Activated CD8-positive, alpha-beta T cell treated with anti-CD3 and anti-CD28 coated beads for 36 hours (primary cell): ENCODE results near the gene C16orf74. TPM values are rescaled to one million over a fixed set of nuclear protein-coding genes. Genes with fewer than 3 reads are reported as not detected.

Experiments
- ATAC-seq: fragments of 200-7000 bp; cut with Tn5 transposase; one replicate; pipeline ENCODE4 v1.10.0; 2021; ENCODE audit warnings: mild to moderate bottlenecking, moderate library complexity
- CTCF ChIA-PET: fragments of 350-600 bp; sonication (Branson Sonifier 250); formaldehyde crosslinking; loops from one replicate; lab custom pipeline; 2021; ENCODE audit warnings: antibody characterized with exemption; lab: Charles Lee
- POLR2A ChIA-PET: fragments of 350-600 bp; sonication (Branson Sonifier 250); formaldehyde crosslinking; loops from one replicate; lab custom pipeline; 2021; ENCODE audit warnings: antibody characterized with exemption; lab: Charles Lee
- DNase-seq: peaks from one replicate; pipeline ENCODE4 v3.0.0-alpha.2; 2020
- H3K27ac Mint-ChIP-seq: one replicate; pipeline ENCODE4 v1.8.0; 2021; ENCODE audit warnings: mild to moderate bottlenecking, mixed read lengths
- H3K27me3 Mint-ChIP-seq: one replicate; pipeline ENCODE4 v1.8.0; 2021; ENCODE audit warnings: mixed read lengths
- H3K36me3 Mint-ChIP-seq: one replicate; pipeline ENCODE4 v1.8.0; 2021; ENCODE audit warnings: low read depth, mixed read lengths
- H3K4me1 Mint-ChIP-seq: one replicate; pipeline ENCODE4 v1.8.0; 2021; ENCODE audit warnings: low read depth, mixed read lengths
- H3K4me3 Mint-ChIP-seq: one replicate; pipeline ENCODE4 v1.8.0; 2021; ENCODE audit warnings: mild to moderate bottlenecking, moderate library complexity, mixed read lengths
- H3K9me3 Mint-ChIP-seq: one replicate; pipeline ENCODE4 v1.8.0; 2021; ENCODE audit warnings: mixed read lengths
- CTCF ChIP-seq: fragments of 200-600 bp; IDR thresholded peaks from one replicate; pipeline ENCODE4 v1.8.0; 2022; ENCODE audit warnings: antibody characterized with exemption, mild to moderate bottlenecking
- intact Hi-C: fragments of 100-400 bp; cut with micrococcal nuclease; formaldehyde crosslinking; loops from one replicate; pipeline ENCODE4 v1.10.0; 2022
- total RNA-seq, 2 experiments: library from RNA; stranded (reverse); gene quantifications; one replicate each; pipeline ENCODE4 v1.2.3, GENCODE V29; 2021

C16orf74 gene
- total RNA-seq, 2 experiments from 2014 or later: 1.1 to 1.4 TPM

- H3K4me1 Mint-ChIP-seq: no peaks in the 10 kb centered on the region
- ATAC-seq (no peak), DNase-seq (no peak)
- H3K27me3 Mint-ChIP-seq: no peaks in the 10 kb centered on the region
- intact Hi-C loops: no loop called here
- ChIA-PET CTCF (interaction anchor here (1.2 kb wide), 1 partner anchor 11 kb away, joined by 3 read pairs; no protein-coding TSS in a partner anchor), POLR2A (interaction anchor here (1.5 kb wide), 1 partner anchor 25 kb away, joined by 3 read pairs; no protein-coding TSS in a partner anchor)
- H3K36me3 Mint-ChIP-seq: peaks cover 39% of the 10 kb centered on the region
- no peak overlapping the region for H3K4me3 Mint-ChIP-seq
- no peak overlapping the region for H3K27ac Mint-ChIP-seq
- TF ChIP-seq CTCF: no peak
- no peaks in the 10 kb centered on the region for H3K9me3 Mint-ChIP-seq
Measured at GRCh38 chr16:85667261-85667660, 83.6 kb downstream of the C16orf74 start.

GRCh38 chr16:85665929-85666328 lies 85.0 kb downstream of the C16orf74 start:
- DNase-seq (no peak), ATAC-seq (no peak)
- Mint-ChIP-seq H3K4me3 (no peak overlapping the region), H3K4me1 (no peaks in the 10 kb centered on the region), H3K36me3 (peaks cover 32% of the 10 kb centered on the region), H3K27me3 (no peaks in the 10 kb centered on the region), H3K9me3 (no peaks in the 10 kb centered on the region), H3K27ac (no peak overlapping the region)
- POLR2A ChIA-PET: no interaction called here
- TF ChIP-seq CTCF: no peak
- intact Hi-C loops: no loop called here
- CTCF ChIA-PET: no interaction called here

GRCh38 chr16:85665373-85665740 lies 85.5 kb downstream of the C16orf74 start:
- H3K4me3 Mint-ChIP-seq: no peak overlapping the region
- H3K27me3 Mint-ChIP-seq: no peaks in the 10 kb centered on the region
- TF ChIP-seq CTCF: no peak
- H3K27ac Mint-ChIP-seq: no peak overlapping the region
- no peaks in the 10 kb centered on the region for H3K4me1 Mint-ChIP-seq
- POLR2A ChIA-PET: no interaction called here
- DNase-seq: no peak
- CTCF ChIA-PET: no interaction called here
- no peaks in the 10 kb centered on the region for H3K9me3 Mint-ChIP-seq
- peaks cover 29% of the 10 kb centered on the region for H3K36me3 Mint-ChIP-seq
- no peak for ATAC-seq
- intact Hi-C loops: no loop called here

DNA sequence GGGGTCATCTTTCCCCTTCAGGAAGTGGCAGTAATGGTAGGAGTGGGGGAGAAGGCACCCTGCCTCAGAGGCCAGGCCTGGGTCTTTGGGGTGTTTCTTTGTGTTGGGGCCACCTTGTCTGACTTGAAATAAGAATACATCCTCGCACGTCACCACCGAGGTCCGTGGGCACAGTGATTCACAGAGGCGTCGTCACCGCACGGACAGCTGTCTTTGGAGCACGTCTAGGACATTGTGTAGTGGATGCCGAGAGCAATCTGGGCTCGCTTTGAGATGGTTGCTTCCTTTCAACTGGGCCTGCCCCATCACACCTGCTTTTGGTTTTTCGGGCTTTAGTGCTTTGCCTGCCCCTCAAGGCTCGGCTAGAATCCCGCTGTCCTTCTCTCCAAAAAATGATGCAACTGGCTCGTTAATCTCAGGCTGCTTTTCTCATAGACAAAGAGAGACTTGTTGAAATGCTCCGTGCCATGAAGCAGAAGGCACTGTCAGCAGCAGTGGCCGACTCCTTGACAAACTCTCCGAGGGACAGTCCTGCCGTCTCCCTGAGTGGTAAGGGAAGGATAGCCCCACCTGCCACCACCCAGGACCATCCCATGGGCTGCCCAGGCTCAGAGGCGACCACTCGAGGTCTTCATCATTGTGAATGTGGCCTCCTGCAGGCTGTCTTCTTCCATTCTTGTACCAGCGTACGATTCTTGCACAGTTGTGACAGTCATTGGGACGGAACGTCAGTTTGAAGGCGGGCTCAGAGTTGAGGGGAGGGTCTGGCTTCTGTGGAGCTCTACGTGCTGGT lies 86.1 kb downstream of the C16orf74 start:
- intact Hi-C loops: no loop called here
- Mint-ChIP-seq H3K4me3 (no peak overlapping the region), H3K9me3 (no peaks in the 10 kb centered on the region), H3K27me3 (no peaks in the 10 kb centered on the region), H3K4me1 (no peaks in the 10 kb centered on the region), H3K27ac (no peak overlapping the region), H3K36me3 (peaks cover 25% of the 10 kb centered on the region)
- ChIA-PET CTCF (no interaction called here), POLR2A (no interaction called here)
- no peak for ATAC-seq
- no peak for DNase-seq
- TF ChIP-seq CTCF: no peak

- Mint-ChIP-seq H3K27ac (no peak overlapping the region), H3K36me3 (peaks cover 26% of the 10 kb centered on the region), H3K4me3 (no peak overlapping the region), H3K9me3 (no peaks in the 10 kb centered on the region), H3K27me3 (no peaks in the 10 kb centered on the region), H3K4me1 (no peaks in the 10 kb centered on the region)
- ChIA-PET CTCF (no interaction called here), POLR2A (no interaction called here)
- DNase-seq: no peak
- ATAC-seq: no peak
- no peak for TF ChIP-seq CTCF
- intact Hi-C loops: no loop called here
Measured at GRCh38 chr16:85663891-85664321, 87.0 kb downstream of the C16orf74 start.
